Uterus (tissue), 4 donors: ENCODE measurements around the gene MAP3K5. TPM values are rescaled to one million over a fixed set of nuclear protein-coding genes. Genes with fewer than 3 reads are reported as not detected.
"Not testable (repeated sequence)": the region's sequence is repeated elsewhere in the genome, so short reads cannot be mapped to it uniquely, and the experiment has no call there.

Experiments used
- DNase-seq, 2 donors: peaks; one replicate each; pipeline ENCODE4 v3.0.0-alpha.2; 2019 to 2020
- H3K27ac ChIP-seq, 2 donors: fragments of 200-600 bp; sonication (generic); 1 replicate in 1 of 2; 2 replicates in 1 of 2; pipeline ENCODE4 v1.5.1; 2016 to 2018
- H3K27me3 ChIP-seq, 2 donors: fragments of 200-600 bp; sonication (generic); one replicate each; pipeline ENCODE4 v1.5.1; 2018 to 2019; ENCODE audit warnings: control low read depth in 1 of 2
- H3K36me3 ChIP-seq, 2 donors: fragments of 200-600 bp; sonication (generic); one replicate each; pipeline ENCODE4 v1.5.1; 2019; ENCODE audit warnings: control low read depth in 1 of 2
- H3K4me1 ChIP-seq, 2 donors: fragments of 200-600 bp; sonication (generic); one replicate each; pipeline ENCODE4 v1.5.1; 2018 to 2019; ENCODE audit warnings: control low read depth in 1 of 2
- H3K4me3 ChIP-seq, 2 donors: fragments of 200-600 bp; sonication (generic); 1 replicate in 1 of 2; 2 replicates in 1 of 2; pipeline ENCODE4 v1.5.1; 2018 to 2019; ENCODE audit warnings: mild to moderate bottlenecking in 1 of 2
- H3K9me3 ChIP-seq, 2 donors: fragments of 200-600 bp; sonication (generic); one replicate each; pipeline ENCODE4 v1.5.1; 2019; ENCODE audit warnings: control low read depth in 1 of 2
- CTCF ChIP-seq, 4 experiments: fragments of 200-600 bp in 2 of 4; fragments of 450-650 bp in 2 of 4; sonication (generic) in 2 of 4; IDR thresholded peaks; one replicate each; pipeline ENCODE4 v1.5.1; 2016 to 2019; ENCODE audit warnings: antibody characterized with exemption in 4 of 4, mild to moderate bottlenecking in 2 of 4, moderate library complexity in 1 of 4
- POLR2A ChIP-seq, 2 donors: fragments of 450-650 bp; IDR thresholded peaks; one replicate each; pipeline ENCODE4 v1.6.1; 2016; ENCODE audit warnings: antibody characterized with exemption in 2 of 2, mild to moderate bottlenecking in 1 of 2, moderate library complexity in 1 of 2
- intact Hi-C: fragments of 100-400 bp; cut with DNase I; formaldehyde crosslinking; loops from one replicate; pipeline ENCODE4 v1.15.1; 2023; ENCODE audit warnings: low total_unique reads
- total RNA-seq, 4 donors: library from RNA; depleted of rRNA in 3 of 4; stranded (reverse); fragments of >200 nt in 3 of 4; gene quantifications; one replicate each; pipeline versions ENCODE4 v1.1.0 to v1.2.4, GENCODE V29; 2014 to 2023
- donor health status: DM: yes; HTN: yes; CAD: no.

The MAP3K5 gene
- total RNA-seq, 4 donors from 2014 or later: 9.5 to 67.1 (median 15.4) TPM

- Histone ChIP-seq H3K9me3 (no peaks in the 10 kb centered on the region), H3K4me1 (no peaks in the 10 kb centered on the region), H3K27ac (peak overlapping the region in 1 of 2 donors; percentile 2), H3K36me3 (no peaks in the 10 kb centered on the region), H3K27me3 (no peaks in the 10 kb centered on the region), H3K4me3 (no peak overlapping the region)
- intact Hi-C loops: no loop called here
- TF ChIP-seq POLR2A (IDR thresholded peaks at IDR 0.05) (no peak), CTCF (IDR thresholded peaks at IDR 0.05) (no peak)
- DNase-seq: no peak
Observed at GRCh38 chr6:136696783-136697364, 95.4 kb downstream of the MAP3K5 start.

DNA sequence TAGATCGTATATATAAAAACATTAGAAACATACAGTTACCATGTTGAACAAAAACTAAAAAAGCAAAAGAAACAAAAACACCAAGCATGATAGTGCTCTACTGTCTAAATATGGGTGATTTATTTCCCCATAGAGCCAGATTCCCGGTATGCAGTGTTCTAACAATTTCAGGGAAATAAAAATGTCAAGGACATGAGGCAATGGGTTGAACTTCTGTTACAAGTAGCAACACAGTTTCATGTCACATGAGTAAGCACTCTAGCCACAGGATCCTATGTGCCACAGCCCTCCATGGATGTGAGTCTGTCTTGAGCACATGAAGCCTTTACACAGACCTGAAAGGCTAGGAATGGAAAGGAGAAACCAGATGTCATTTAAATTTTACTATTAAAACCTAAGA, 96.0 kb downstream of the MAP3K5 start:
- Histone ChIP-seq H3K36me3 (no peaks in the 10 kb centered on the region), H3K4me1 (no peaks in the 10 kb centered on the region), H3K27me3 (no peaks in the 10 kb centered on the region), H3K27ac (peak overlapping the region in 1 of 2 donors; percentile 2), H3K9me3 (no peaks in the 10 kb centered on the region), H3K4me3 (no peak overlapping the region)
- DNase-seq: peak; percentile 24 to 29
- intact Hi-C loops: no loop called here
- TF ChIP-seq POLR2A (IDR thresholded peaks at IDR 0.05) (no peak), CTCF (IDR thresholded peaks at IDR 0.05) (no peak)

GRCh38 chr6:136695412-136695811, 96.9 kb downstream of the MAP3K5 start:
- Histone ChIP-seq H3K36me3 (no peaks in the 10 kb centered on the region), H3K4me1 (no peaks in the 10 kb centered on the region), H3K4me3 (no peak overlapping the region), H3K27ac (no peak overlapping the region), H3K9me3 (no peaks in the 10 kb centered on the region), H3K27me3 (no peaks in the 10 kb centered on the region)
- DNase-seq: no peak
- intact Hi-C loops: no loop called here
- TF ChIP-seq POLR2A (IDR thresholded peaks at IDR 0.05) (no peak), CTCF (IDR thresholded peaks at IDR 0.05) (no peak)

GRCh38 chr6:136693090-136693489, 99.2 kb downstream of the MAP3K5 start:
- no peaks in the 10 kb centered on the region for H3K9me3 ChIP-seq
- TF ChIP-seq CTCF (IDR thresholded peaks at IDR 0.05) (no peak), POLR2A (IDR thresholded peaks at IDR 0.05) (no peak)
- no peak overlapping the region for H3K4me3 ChIP-seq
- no peaks in the 10 kb centered on the region for H3K36me3 ChIP-seq
- no peaks in the 10 kb centered on the region for H3K4me1 ChIP-seq
- no peaks in the 10 kb centered on the region for H3K27me3 ChIP-seq
- no peak overlapping the region for H3K27ac ChIP-seq
- DNase-seq: no peak
- intact Hi-C loops: no loop called here

DNA sequence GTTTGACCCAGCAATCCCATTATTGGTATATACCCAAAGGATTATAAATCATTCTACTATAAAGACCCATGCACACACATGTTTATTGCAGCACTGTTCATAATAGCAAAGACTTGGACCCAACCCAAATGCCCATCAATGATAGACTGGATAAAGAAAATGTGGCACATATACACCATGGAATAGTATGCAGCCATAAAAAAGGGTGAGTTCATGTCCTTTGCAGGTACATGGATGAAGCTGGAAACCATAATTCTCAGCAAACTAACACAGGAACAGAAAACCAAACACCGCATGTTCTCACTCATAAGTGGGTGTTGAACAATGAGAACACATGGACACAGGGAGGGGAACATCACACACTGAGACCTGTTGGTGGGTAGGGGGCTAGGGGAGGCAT, 104.4 kb downstream of the MAP3K5 start:
- H3K27ac ChIP-seq, H3K4me3 ChIP-seq, H3K4me1 ChIP-seq, H3K27me3 ChIP-seq, DNase-seq, H3K36me3 ChIP-seq, H3K9me3 ChIP-seq, intact Hi-C loops: not testable (repeated sequence)
